H9 (cell line): ENCODE measurements around the gene ERFE. TPM values are rescaled to one million over a fixed set of nuclear protein-coding genes. Genes with fewer than 3 reads are reported as not detected.

ENCODE experiments used
- DNase-seq: peaks from one replicate; pipeline ENCODE4 v3.0.0-alpha.2; 2017
- H2AFZ ChIP-seq: one replicate; pipeline ENCODE4 v1.6.1; 2013; ENCODE audit warnings: mild to moderate bottlenecking, low read length, control low read depth, moderate library complexity
- H2AK5ac ChIP-seq: 2 replicates; pipeline ENCODE4 v1.6.1; 2013; ENCODE audit warnings: low read length, control low read depth, mixed read lengths; ENCODE audit not compliant: insufficient read length
- H2BK120ac ChIP-seq: one replicate; pipeline ENCODE4 v1.6.1; 2013; ENCODE audit warnings: low read depth, mild to moderate bottlenecking, low read length, control low read depth, inconsistent platforms; ENCODE audit not compliant: poor library complexity, severe bottlenecking
- H2BK12ac ChIP-seq: 2 replicates; pipeline ENCODE4 v1.6.1; 2013; ENCODE audit warnings: low read length, control low read depth, mixed read lengths, low read depth; ENCODE audit not compliant: insufficient read length
- H2BK15ac ChIP-seq: 2 replicates; pipeline ENCODE4 v1.6.1; 2013; ENCODE audit warnings: low read depth, low read length, control low read depth
- H2BK20ac ChIP-seq: one replicate; pipeline ENCODE4 v1.6.1; 2013; ENCODE audit warnings: low read depth, mild to moderate bottlenecking, low read length, control low read depth, inconsistent platforms; ENCODE audit not compliant: poor library complexity, severe bottlenecking
- H2BK5ac ChIP-seq: 2 replicates; pipeline ENCODE4 v1.6.1; 2013; ENCODE audit warnings: low read length, control low read depth, mixed read lengths; ENCODE audit not compliant: insufficient read length
- H3K14ac ChIP-seq: 2 replicates; pipeline ENCODE4 v1.6.1; 2013; ENCODE audit warnings: low read length, control low read depth; ENCODE audit not compliant: insufficient read depth
- H3K18ac ChIP-seq: 2 replicates; pipeline ENCODE4 v1.6.1; 2013; ENCODE audit warnings: low read depth, mild to moderate bottlenecking, mixed read lengths, low read length, control low read depth; ENCODE audit not compliant: insufficient read length
- H3K23ac ChIP-seq: 2 replicates; pipeline ENCODE4 v1.6.1; 2013; ENCODE audit warnings: low read length, control low read depth, mixed read lengths, low read depth; ENCODE audit not compliant: insufficient read length
- H3K23me2 ChIP-seq: 2 replicates; pipeline ENCODE4 v1.6.1; 2013; ENCODE audit warnings: low read depth, mild to moderate bottlenecking, mixed read lengths, low read length, control low read depth; ENCODE audit not compliant: insufficient read length, poor library complexity, severe bottlenecking
- H3K27ac ChIP-seq: 2 replicates; pipeline ENCODE4 v1.5.1; 2013; ENCODE audit warnings: low read length, control low read depth, mixed read lengths, low read depth; ENCODE audit not compliant: insufficient read length
- H3K27me3 ChIP-seq: 2 replicates; pipeline ENCODE4 v1.6.1; 2013; ENCODE audit warnings: low read length, control low read depth, inconsistent platforms; ENCODE audit not compliant: insufficient read depth
- H3K4ac ChIP-seq: 2 replicates; pipeline ENCODE4 v1.6.1; 2013; ENCODE audit warnings: low read depth, mild to moderate bottlenecking, control low read depth, inconsistent platforms, low read length, moderate library complexity
- H3K4me1 ChIP-seq: 2 replicates; pipeline ENCODE4 v1.6.1; 2013; ENCODE audit warnings: low read length, control low read depth, inconsistent platforms; ENCODE audit not compliant: insufficient read depth
- H3K4me2 ChIP-seq: 2 replicates; pipeline ENCODE4 v1.6.1; 2013; ENCODE audit warnings: low read length, control low read depth, mixed read lengths; ENCODE audit not compliant: insufficient read length, insufficient read depth
- H3K56ac ChIP-seq: 2 replicates; pipeline ENCODE4 v1.6.1; 2013; ENCODE audit warnings: low read depth, mild to moderate bottlenecking, mixed read lengths, low read length, control low read depth; ENCODE audit not compliant: insufficient read length
- H3K79me1 ChIP-seq: 2 replicates; pipeline ENCODE4 v1.6.1; 2013; ENCODE audit warnings: low read depth, mild to moderate bottlenecking, moderate library complexity, low read length, control low read depth, inconsistent platforms; ENCODE audit not compliant: insufficient read depth, poor library complexity, severe bottlenecking
- H3K79me2 ChIP-seq: 2 replicates; pipeline ENCODE4 v1.6.1; 2013; ENCODE audit warnings: low read length, control low read depth, inconsistent platforms; ENCODE audit not compliant: insufficient read depth
- H3K9ac ChIP-seq: 2 replicates; pipeline ENCODE4 v1.6.1; 2013; ENCODE audit warnings: low read length, control low read depth, mixed read lengths; ENCODE audit not compliant: insufficient read length; ENCODE audit errors: extremely low read depth
- H3K9me3 ChIP-seq: one replicate; pipeline ENCODE4 v1.6.1; 2013; ENCODE audit warnings: low read depth, low read length, inconsistent platforms; ENCODE audit not compliant: control insufficient read depth
- H3T11ph ChIP-seq: one replicate; pipeline ENCODE4 v1.6.1; 2013; ENCODE audit warnings: mild to moderate bottlenecking, low read length, control low read depth, inconsistent platforms
- H4K20me1 ChIP-seq: one replicate; pipeline ENCODE4 v1.6.1; 2013; ENCODE audit not compliant: control insufficient read depth, insufficient read length, insufficient read depth
- H4K5ac ChIP-seq: 2 replicates; pipeline ENCODE4 v1.6.1; 2013; ENCODE audit warnings: low read depth, mild to moderate bottlenecking, mixed read lengths, low read length, control low read depth; ENCODE audit not compliant: insufficient read length
- H4K8ac ChIP-seq: replicated peaks from 2 replicates; pipeline ENCODE4 v1.6.1; 2013; ENCODE audit warnings: low read length, control low read depth, mixed read lengths, low read depth; ENCODE audit not compliant: insufficient read length
- H4K91ac ChIP-seq: 2 replicates; pipeline ENCODE4 v1.6.1; 2013; ENCODE audit warnings: low read depth, mild to moderate bottlenecking, moderate library complexity, mixed read lengths, low read length, control low read depth; ENCODE audit not compliant: insufficient read length
- H3K27ac Mint-ChIP-seq, 3 experiments: 2 replicates in 2 of 3; 3 replicates in 1 of 3; pipeline ENCODE4 v1.8.0; 2020 to 2021; ENCODE audit warnings: mixed read lengths in 3 of 3, mild to moderate bottlenecking in 1 of 3, moderate library complexity in 1 of 3
- H3K27me3 Mint-ChIP-seq: 2 replicates; pipeline ENCODE4 v1.8.0; 2021; ENCODE audit warnings: low read depth, mild to moderate bottlenecking, moderate library complexity, mixed read lengths
- H3K36me3 Mint-ChIP-seq, 3 experiments: 2 replicates in 2 of 3; 3 replicates in 1 of 3; pipeline ENCODE4 v1.8.0; 2020 to 2021; ENCODE audit warnings: low read depth in 3 of 3, mixed read lengths in 3 of 3; ENCODE audit not compliant: insufficient read depth in 1 of 3
- H3K4me1 Mint-ChIP-seq, 2 experiments: 2 replicates each; pipeline ENCODE4 v1.8.0; 2020; ENCODE audit warnings: mixed read lengths in 2 of 2
- H3K4me3 Mint-ChIP-seq, 2 experiments: 2 replicates in 1 of 2; 3 replicates in 1 of 2; pipeline ENCODE4 v1.8.0; 2020 to 2021; ENCODE audit warnings: mild to moderate bottlenecking in 2 of 2, mixed read lengths in 2 of 2, moderate library complexity in 1 of 2
- H3K9me3 Mint-ChIP-seq, 2 experiments: 2 replicates in 1 of 2; 3 replicates in 1 of 2; pipeline ENCODE4 v1.8.0; 2020; ENCODE audit warnings: mild to moderate bottlenecking in 2 of 2, mixed read lengths in 2 of 2, moderate library complexity in 1 of 2
- CTCF ChIP-seq: fragments of 200-600 bp; sonication (generic); conservative IDR thresholded peaks from 3 replicates; pipeline ENCODE4 v1.8.0; 2021; ENCODE audit warnings: antibody characterized with exemption, mild to moderate bottlenecking
- WGBS: extraction: QIAGEN DNeasy Blood & Tissue Kit; methylation state at CpG from one replicate; pipeline ENCODE4 v1.1.7; 2013; ENCODE audit warnings: missing lambda C conversion rate, low lambda C conversion rate, mixed read lengths; ENCODE audit not compliant: insufficient read length; ENCODE audit errors: extremely low coverage; 5-methylcytosine and 5-hydroxymethylcytosine counted together
- total RNA-seq: library from RNA; stranded (reverse); gene quantifications from 2 replicates; pipeline ENCODE4 v1.2.1, GENCODE V29; 2021

Gene ERFE
- total RNA-seq, 1 experiment from 2014 or later, result 2.1 TPM

- Histone ChIP-seq H3K18ac (no peak overlapping the region), H4K20me1 (peaks cover 2% of the 10 kb centered on the region), H3K4ac (no peak overlapping the region), H3K4me1 (no peaks in the 10 kb centered on the region), H2AFZ (no peak overlapping the region), H3K4me2 (no peak overlapping the region), H2BK12ac (no peak overlapping the region), H3K27me3 (no peaks in the 10 kb centered on the region), H3K9ac (no peak overlapping the region), H4K8ac (no peak overlapping the region), H3K9me3 (no peaks in the 10 kb centered on the region), H3K23ac (no peak overlapping the region), H2BK5ac (no peak overlapping the region), H2BK15ac (no peak overlapping the region), H3K27ac (no peak overlapping the region), H2AK5ac (no peak overlapping the region), H4K91ac (no peak overlapping the region), H3K79me2 (no peaks in the 10 kb centered on the region), H2BK20ac (no peak overlapping the region), H2BK120ac (no peak overlapping the region), H3K79me1 (no peaks in the 10 kb centered on the region), H3K14ac (no peak overlapping the region), H3T11ph (no peak overlapping the region), H4K5ac (no peak overlapping the region), H3K56ac (no peak overlapping the region), H3K23me2 (no peaks in the 10 kb centered on the region)
- no CpG with 5 or more reads among the region's 56 CpGs for WGBS
- H3K36me3 Mint-ChIP-seq, result no peaks in the 10 kb centered on the region
- DNase-seq, result peak; percentile 63
- H3K27me3 Mint-ChIP-seq, result no peaks in the 10 kb centered on the region; the same call in 1 of the 2 replicates
- H3K9me3 Mint-ChIP-seq, result no peaks in the 10 kb centered on the region
- TF ChIP-seq CTCF, result peak; percentile 98
- no peaks in the 10 kb centered on the region for H3K4me1 Mint-ChIP-seq
- H3K4me3 Mint-ChIP-seq, result no peak overlapping the region
- H3K27ac Mint-ChIP-seq, result no peak overlapping the region
These were observed 19.4 kb upstream of the ERFE start for GRCh38 chr2:238139196-238140039.
